GM18508 (cell line): Measurements from ENCODE around the gene CPSF7.
"Not testable (repeated sequence)": the region's sequence is repeated elsewhere in the genome, so short reads cannot be mapped to it uniquely, and the experiment has no call there.

Experiments
- ATAC-seq: cut with Tn5 transposase; IDR thresholded peaks from one replicate; pipeline ENCODE4 v1.9.1; 2021; ENCODE audit warnings: moderate number of reproducible peaks; ENCODE audit not compliant: insufficient read depth, unreplicated experiment

CPSF7 gene

GRCh38 chr11:61442616-61443015 is 12.8 kb upstream of the CPSF7 start:
- ATAC-seq: no peak

GRCh38 chr11:61439615-61440014 is 9.8 kb upstream of the CPSF7 start:
- ATAC-seq: no peak

- ATAC-seq: no peak
Measured at GRCh38 chr11:61437496-61437895, 7.7 kb upstream of the CPSF7 start.

GRCh38 chr11:61430839-61431238 is 1.1 kb upstream of the CPSF7 start:
- ATAC-seq: not testable (repeated sequence)

- peak; percentile 15 for ATAC-seq
Measured at GRCh38 chr11:61429346-61429690, 457 bp downstream of the CPSF7 start.

GRCh38 chr11:61425367-61426131 is 4.2 kb downstream of the CPSF7 start:
- no peak for ATAC-seq

GRCh38 chr11:61422226-61422625 is 7.5 kb downstream of the CPSF7 start:
- no peak for ATAC-seq

- no peak for ATAC-seq
Measured at GRCh38 chr11:61418136-61418535, 11.6 kb downstream of the CPSF7 start.

- ATAC-seq: no peak
Measured at GRCh38 chr11:61417670-61418069, 12.1 kb downstream of the CPSF7 start.

GRCh38 chr11:61416941-61417340 is 12.8 kb downstream of the CPSF7 start:
- no peak for ATAC-seq

GRCh38 chr11:61415381-61415780 is 14.4 kb downstream of the CPSF7 start:
- ATAC-seq: no peak

- ATAC-seq: no peak
Measured at GRCh38 chr11:61414547-61414946, 15.2 kb downstream of the CPSF7 start.

GRCh38 chr11:61413496-61413895 is 16.3 kb downstream of the CPSF7 start:
- ATAC-seq: no peak

GRCh38 chr11:61411589-61411988 is 18.2 kb downstream of the CPSF7 start:
- no peak for ATAC-seq

- ATAC-seq: no peak
Measured at GRCh38 chr11:61406991-61407728, 22.6 kb downstream of the CPSF7 start.

- ATAC-seq: no peak
Measured at GRCh38 chr11:61406067-61406466, 23.7 kb downstream of the CPSF7 start.

GRCh38 chr11:61404641-61405040 is 25.1 kb downstream of the CPSF7 start:
- ATAC-seq: no peak

GRCh38 chr11:61404103-61404502 is 25.7 kb downstream of the CPSF7 start:
- no peak for ATAC-seq

- ATAC-seq: no peak
Measured at GRCh38 chr11:61403658-61404057, 26.1 kb downstream of the CPSF7 start.

GRCh38 chr11:61401573-61401972 is 28.2 kb downstream of the CPSF7 start:
- no peak for ATAC-seq

- no peak for ATAC-seq
Measured at GRCh38 chr11:61401173-61401572, 28.6 kb downstream of the CPSF7 start.
